MCF 10A (cell line): Measurements from ENCODE around the gene HK1. TPM values are rescaled to one million over a fixed set of nuclear protein-coding genes. Genes with fewer than 3 reads are reported as not detected.
A peak's percentile ranks its signal among the peaks of the same experiment; 100 is the strongest.

ENCODE experiments used
- BruUV-seq: library from RNA; stranded (reverse); fragments of 400-500 nt; replicated peaks from 2 replicates; lab custom pipeline; 2021; lab: Mats Ljungman, UMichigan
- CTCF ChIA-PET: fragments of 300-600 bp; sonication (Branson Sonifier 250); formaldehyde crosslinking; extraction: SDS; loops from one replicate; lab custom pipeline; 2021; ENCODE audit warnings: antibody characterized with exemption, inconsistent platforms; lab: Yijun Ruan, JAX
- POLR2A ChIA-PET: fragments of 300-600, 350-650 bp; sonication (Branson Sonifier 250); formaldehyde crosslinking; extraction: SDS; loops from one replicate; lab custom pipeline; 2020; ENCODE audit warnings: antibody characterized with exemption, inconsistent platforms; lab: Yijun Ruan, JAX
- DNase-seq: peaks from one replicate; pipeline ENCODE4 v3.0.0-alpha.2; 2018; ENCODE audit not compliant: unreplicated experiment
- H3K27ac Mint-ChIP-seq: one replicate; pipeline ENCODE4 v1.8.0; 2022; ENCODE audit warnings: mild to moderate bottlenecking, low read depth, mixed read lengths; ENCODE audit not compliant: unreplicated experiment
- H3K27me3 Mint-ChIP-seq: one replicate; pipeline ENCODE4 v1.8.0; 2022; ENCODE audit warnings: mixed read lengths; ENCODE audit not compliant: insufficient read depth, unreplicated experiment
- H3K36me3 Mint-ChIP-seq: one replicate; pipeline ENCODE4 v1.8.0; 2022; ENCODE audit warnings: mild to moderate bottlenecking, moderate library complexity, mixed read lengths; ENCODE audit not compliant: insufficient read depth, unreplicated experiment
- H3K4me1 Mint-ChIP-seq: one replicate; pipeline ENCODE4 v1.8.0; 2022; ENCODE audit warnings: mixed read lengths; ENCODE audit not compliant: insufficient read depth, unreplicated experiment
- H3K4me3 Mint-ChIP-seq: one replicate; pipeline ENCODE4 v1.8.0; 2022; ENCODE audit warnings: mild to moderate bottlenecking, moderate library complexity, mixed read lengths; ENCODE audit not compliant: unreplicated experiment
- H3K9me3 Mint-ChIP-seq: one replicate; pipeline ENCODE4 v1.8.0; 2022; ENCODE audit warnings: mixed read lengths; ENCODE audit not compliant: unreplicated experiment
- intact Hi-C: fragments of 100-400 bp; cut with micrococcal nuclease; formaldehyde crosslinking; loops from 2 replicates; pipeline ENCODE4 v1.14.1; 2022
- total RNA-seq: library from RNA; stranded (reverse); gene quantifications from 2 replicates; pipeline ENCODE4 v1.2.3, GENCODE V29; 2022
- TF ChIP-seq, protein P1 (sequence below): fragments of 200-600 bp; IDR thresholded peaks from one replicate; pipeline ENCODE4 v1.8.0; 2022; ENCODE audit warnings: antibody characterized with exemption, mild to moderate bottlenecking; ENCODE audit not compliant: unreplicated experiment

HK1 gene
- total RNA-seq, 1 experiment from 2014 or later = 134 TPM

DNA sequence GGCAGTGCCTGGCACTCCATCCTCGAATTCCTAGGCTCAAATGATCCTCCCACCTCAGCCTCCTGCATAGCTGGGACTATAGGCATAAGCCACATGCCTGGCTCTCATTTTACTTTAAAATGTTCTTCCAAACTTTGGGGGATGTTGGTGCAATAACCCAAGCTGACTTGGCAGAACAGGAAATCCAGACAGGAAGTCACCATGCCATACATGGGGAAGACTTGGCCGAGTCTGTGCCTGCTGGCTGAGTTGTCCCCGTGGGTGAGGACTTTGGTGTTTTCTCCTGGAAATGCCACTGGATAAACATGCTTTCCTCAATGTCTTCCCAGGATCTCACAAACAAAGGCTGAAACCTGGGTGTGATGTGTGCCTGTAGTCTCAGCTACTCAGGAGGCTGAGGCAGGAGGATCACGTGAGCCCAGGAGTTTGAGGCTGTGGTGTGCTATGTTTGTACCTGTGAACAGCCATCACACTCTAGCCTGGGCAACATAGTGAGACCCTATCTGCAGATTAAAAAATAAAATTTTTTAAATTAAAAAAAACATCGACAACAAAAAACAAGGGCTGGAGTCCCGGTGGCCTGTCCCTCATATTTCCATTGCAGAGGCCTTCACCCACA is 38.4 kb upstream of the HK1 start:
- H3K4me1 Mint-ChIP-seq = peaks cover 16% of the 10 kb centered on the region
- intact Hi-C loops = no loop called here
- ChIA-PET CTCF (interaction anchor here (0.6 to 8.3 kb wide), 8 partner anchors 78 to 165 kb away, joined by 3 to 106 read pairs (median 6); no protein-coding TSS in a partner anchor), POLR2A (interaction anchor here (0.5 to 3.9 kb wide), 7 partner anchors 79 to 169 kb away, joined by 3 to 36 read pairs (median 5); no protein-coding TSS in a partner anchor)
- no TSS peak for BruUV-seq
- no peaks in the 10 kb centered on the region for H3K27me3 Mint-ChIP-seq
- H3K27ac Mint-ChIP-seq = no peak overlapping the region
- no peak overlapping the region for H3K4me3 Mint-ChIP-seq
- H3K9me3 Mint-ChIP-seq = no peaks in the 10 kb centered on the region
- TF ChIP-seq, protein P1, sequence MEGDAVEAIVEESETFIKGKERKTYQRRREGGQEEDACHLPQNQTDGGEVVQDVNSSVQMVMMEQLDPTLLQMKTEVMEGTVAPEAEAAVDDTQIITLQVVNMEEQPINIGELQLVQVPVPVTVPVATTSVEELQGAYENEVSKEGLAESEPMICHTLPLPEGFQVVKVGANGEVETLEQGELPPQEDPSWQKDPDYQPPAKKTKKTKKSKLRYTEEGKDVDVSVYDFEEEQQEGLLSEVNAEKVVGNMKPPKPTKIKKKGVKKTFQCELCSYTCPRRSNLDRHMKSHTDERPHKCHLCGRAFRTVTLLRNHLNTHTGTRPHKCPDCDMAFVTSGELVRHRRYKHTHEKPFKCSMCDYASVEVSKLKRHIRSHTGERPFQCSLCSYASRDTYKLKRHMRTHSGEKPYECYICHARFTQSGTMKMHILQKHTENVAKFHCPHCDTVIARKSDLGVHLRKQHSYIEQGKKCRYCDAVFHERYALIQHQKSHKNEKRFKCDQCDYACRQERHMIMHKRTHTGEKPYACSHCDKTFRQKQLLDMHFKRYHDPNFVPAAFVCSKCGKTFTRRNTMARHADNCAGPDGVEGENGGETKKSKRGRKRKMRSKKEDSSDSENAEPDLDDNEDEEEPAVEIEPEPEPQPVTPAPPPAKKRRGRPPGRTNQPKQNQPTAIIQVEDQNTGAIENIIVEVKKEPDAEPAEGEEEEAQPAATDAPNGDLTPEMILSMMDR = no peak
- peak; percentile 53 for DNase-seq
- no peaks in the 10 kb centered on the region for H3K36me3 Mint-ChIP-seq

DNA sequence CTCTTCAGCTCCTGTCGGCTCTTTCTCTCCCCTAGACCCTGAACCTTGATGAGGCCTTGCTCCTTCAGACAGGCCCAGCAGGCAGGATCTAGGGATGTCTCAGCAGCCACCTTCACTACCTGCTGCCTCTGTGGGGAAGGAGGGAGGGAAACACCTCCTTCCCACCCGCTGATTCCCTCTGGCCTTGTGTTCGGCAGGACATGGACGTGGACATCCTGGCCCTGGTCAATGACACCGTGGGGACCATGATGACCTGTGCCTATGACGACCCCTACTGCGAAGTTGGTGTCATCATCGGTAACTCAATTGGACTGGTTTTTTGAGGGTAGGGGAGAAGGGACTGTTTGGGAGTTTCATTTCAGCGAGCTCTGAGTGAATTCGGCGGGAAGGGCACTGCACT is 37.8 kb upstream of the HK1 start:
- Mint-ChIP-seq H3K9me3 (no peaks in the 10 kb centered on the region), H3K36me3 (no peaks in the 10 kb centered on the region), H3K27me3 (no peaks in the 10 kb centered on the region), H3K4me1 (peaks cover 16% of the 10 kb centered on the region), H3K27ac (peak overlapping the region; percentile 88), H3K4me3 (no peak overlapping the region)
- no peak for DNase-seq
- CTCF ChIA-PET = interaction anchor here (0.6 to 8.3 kb wide), 6 partner anchors 56 to 170 kb away, joined by 3 to 106 read pairs (median 6); no protein-coding TSS in a partner anchor
- BruUV-seq = no TSS peak
- intact Hi-C loops = no loop called here
- POLR2A ChIA-PET = interaction anchor here (1.0 to 2.7 kb wide), 4 partner anchors 97 to 168 kb away, joined by 3 to 7 read pairs (median 6); no protein-coding TSS in a partner anchor
- TF ChIP-seq, protein P1 = no peak

DNA sequence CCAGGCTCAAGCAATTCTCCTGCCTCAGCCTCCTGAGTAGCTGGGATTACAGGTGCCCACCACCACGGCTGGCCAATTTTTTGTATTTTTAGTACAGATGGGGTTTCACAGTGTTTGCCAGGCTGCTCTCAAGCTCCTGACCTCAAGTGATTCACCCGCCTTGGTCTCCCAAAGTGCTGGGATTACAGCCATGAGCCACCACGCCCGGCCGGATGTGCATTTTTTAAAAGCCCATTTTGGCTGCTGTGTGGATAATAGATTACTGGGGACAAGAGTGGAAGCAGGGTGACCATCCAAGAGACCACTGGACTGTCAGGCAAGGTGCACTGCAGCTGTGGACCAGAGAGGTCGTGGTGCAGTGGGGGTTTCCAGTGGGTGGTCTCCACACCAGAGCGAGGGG is 36.7 kb upstream of the HK1 start:
- Mint-ChIP-seq H3K27me3 (no peaks in the 10 kb centered on the region), H3K36me3 (no peaks in the 10 kb centered on the region), H3K27ac (no peak overlapping the region), H3K4me3 (no peak overlapping the region), H3K9me3 (no peaks in the 10 kb centered on the region), H3K4me1 (peaks cover 16% of the 10 kb centered on the region)
- TF ChIP-seq, protein P1 = no peak
- CTCF ChIA-PET = interaction anchor here (0.7 to 1.7 kb wide), 3 partner anchors 55 to 163 kb away, joined by 4 to 5 read pairs (median 5); no protein-coding TSS in a partner anchor
- intact Hi-C loops = no loop called here
- DNase-seq = peak; percentile 46
- POLR2A ChIA-PET = interaction anchor here (0.6 to 2.5 kb wide), 4 partner anchors 28 to 152 kb away, joined by 3 to 6 read pairs (median 3); no protein-coding TSS in a partner anchor
- no TSS peak for BruUV-seq

DNA sequence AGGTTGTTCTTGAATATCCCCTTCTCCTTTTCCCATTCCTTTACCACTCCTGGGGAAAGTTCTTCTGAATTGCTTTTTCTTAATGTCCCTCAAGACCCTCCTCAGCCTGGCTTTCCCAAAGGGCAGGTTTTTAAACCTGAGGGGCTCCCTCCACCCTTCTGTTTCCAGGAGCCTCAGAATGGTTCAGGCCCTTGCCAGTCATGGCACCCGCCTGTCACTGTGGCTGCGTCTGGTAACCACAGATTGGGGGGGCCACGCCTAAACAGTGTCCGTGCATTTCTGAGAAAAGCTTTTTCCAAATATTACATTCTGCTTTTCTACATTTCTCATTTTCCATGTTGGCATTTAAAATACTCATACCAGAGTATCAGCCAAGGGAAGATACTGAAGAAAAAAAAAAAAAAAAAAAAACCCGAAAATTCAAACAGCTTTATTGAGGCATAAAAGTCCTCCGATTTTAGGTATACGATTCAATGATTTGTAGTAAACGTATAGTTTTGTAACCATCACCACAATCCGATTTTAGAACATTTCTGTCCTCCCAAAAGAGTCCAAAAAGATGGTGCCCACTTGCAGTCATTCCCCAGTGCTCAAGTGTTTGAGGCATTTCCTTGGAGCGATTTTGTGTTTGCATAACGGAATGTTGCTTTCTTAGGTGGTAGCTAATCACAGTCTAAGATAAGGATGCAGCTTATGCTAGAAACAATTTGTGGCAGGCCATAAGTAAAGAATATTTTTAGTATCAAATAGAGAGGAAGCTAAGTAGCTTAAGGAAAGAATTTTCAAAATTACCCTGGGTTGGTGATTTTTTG is 36.0 kb upstream of the HK1 start:
- Mint-ChIP-seq H3K27ac (no peak overlapping the region), H3K9me3 (no peaks in the 10 kb centered on the region), H3K27me3 (no peaks in the 10 kb centered on the region), H3K4me1 (peaks cover 16% of the 10 kb centered on the region), H3K4me3 (no peak overlapping the region), H3K36me3 (no peaks in the 10 kb centered on the region)
- BruUV-seq = no TSS peak
- intact Hi-C loops = no loop called here
- ChIA-PET CTCF (interaction anchor here (1.0 to 1.7 kb wide), 5 partner anchors 16 to 166 kb away, joined by 3 to 5 read pairs (median 4); no protein-coding TSS in a partner anchor), POLR2A (interaction anchor here (0.8 to 2.5 kb wide), 5 partner anchors 28 to 151 kb away, joined by 3 to 6 read pairs (median 3); no protein-coding TSS in a partner anchor)
- DNase-seq = no peak
- TF ChIP-seq, protein P1 = no peak
